Muscle of arm (tissue), 12 donors: Measurements from ENCODE around the gene ADAR. TPM values are rescaled to one million over a fixed set of nuclear protein-coding genes. Genes with fewer than 3 reads are reported as not detected.

Source experiments
- DNase-seq: peaks from one replicate; pipeline ENCODE4 v3.0.0-alpha.2; 2013
- polyA plus RNA-seq, 12 donors: library from polyadenylated mRNA; unstranded; fragments of 120-200 nt; gene quantifications; one replicate each; pipeline ENCODE4 v1.2.1, GENCODE V29; 2013; ENCODE audit not compliant: insufficient read length in 12 of 12

ADAR gene
- polyA plus RNA-seq, 12 donors: 40.0 to 249 (median 53.3) TPM

DNA sequence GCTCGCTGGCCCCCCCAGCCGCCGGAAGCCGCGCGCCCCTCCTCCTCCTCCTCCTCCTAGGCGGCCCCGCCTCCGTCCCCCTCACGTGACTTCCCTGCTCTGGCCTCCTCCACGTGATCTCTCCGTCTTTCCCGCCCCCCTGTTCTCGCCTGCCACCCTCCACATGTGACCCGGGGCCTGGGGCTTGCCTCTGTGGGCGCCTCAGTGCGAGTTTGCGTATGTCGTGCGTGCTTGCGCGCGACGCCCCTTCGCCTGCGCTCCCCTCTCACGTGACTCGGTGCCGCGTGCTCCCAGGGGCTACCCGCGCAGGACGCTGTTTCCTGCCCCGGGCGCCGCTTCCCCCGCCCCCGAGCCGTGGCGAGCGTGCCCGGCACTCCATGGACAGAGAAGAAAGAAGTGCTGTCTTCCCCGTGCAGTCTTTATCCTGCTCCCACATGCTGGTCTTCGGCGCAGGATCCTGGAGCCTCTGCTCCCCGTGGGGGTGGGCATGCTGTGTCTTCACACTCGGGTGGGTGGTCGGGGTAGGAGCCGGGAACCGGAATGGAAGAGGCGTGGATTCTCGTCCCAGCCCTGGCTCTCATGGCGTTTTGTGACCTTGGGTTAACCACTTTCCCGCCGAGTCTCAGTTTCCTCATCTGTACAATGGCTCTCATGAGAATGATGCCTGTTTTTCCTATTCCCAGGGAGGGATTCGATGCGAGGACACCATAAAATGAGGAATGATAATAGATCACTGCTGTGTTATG lies 49.1 kb downstream of the ADAR start:
- peak; percentile 99 for DNase-seq

DNA sequence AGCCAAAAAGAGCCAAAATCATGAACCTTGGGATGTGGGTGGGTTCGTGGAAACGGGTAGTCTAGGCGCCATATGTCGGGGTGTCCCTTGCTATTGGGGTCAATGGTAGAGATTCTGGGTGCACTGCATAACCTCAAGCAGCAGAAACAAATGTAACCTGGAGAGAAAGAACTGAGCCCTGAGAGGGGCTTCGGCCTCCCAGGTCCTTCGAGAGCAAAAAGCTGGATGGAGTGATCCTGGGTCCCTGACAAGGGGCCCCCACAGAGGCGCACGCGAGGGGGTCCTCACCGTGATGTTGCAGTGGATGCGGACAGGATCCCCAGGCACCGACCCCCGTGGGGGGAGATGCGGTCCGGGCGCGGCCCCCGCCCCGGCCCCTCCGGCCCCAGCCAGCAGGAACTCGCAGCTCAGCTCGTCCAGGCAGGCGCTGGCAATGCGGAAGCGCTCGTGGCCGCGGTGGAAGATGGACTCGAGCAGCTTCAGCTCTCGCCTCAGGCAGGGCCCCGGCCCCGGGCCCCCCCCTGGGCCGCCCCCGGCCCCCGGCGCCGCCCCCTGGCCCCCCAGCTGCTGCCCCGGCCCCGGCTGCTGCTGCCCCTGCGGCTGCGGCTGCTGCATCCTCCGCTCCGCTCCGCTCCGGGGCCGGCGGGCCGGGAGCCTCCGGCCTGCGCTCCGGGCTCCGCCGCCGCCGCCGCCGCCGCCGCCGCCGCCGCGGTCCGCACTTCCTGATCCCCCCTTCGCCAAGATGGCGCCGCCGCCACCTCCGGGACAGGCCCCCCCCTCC lies 49.9 kb downstream of the ADAR start, which contains the start of gene UBE2Q1:
Gene UBE2Q1 (minus strand): TSS at position 724 of the 781 bp plus-strand sequence. CDS start 109 bp downstream, at position 615.
- peak; percentile 28 for DNase-seq

DNA sequence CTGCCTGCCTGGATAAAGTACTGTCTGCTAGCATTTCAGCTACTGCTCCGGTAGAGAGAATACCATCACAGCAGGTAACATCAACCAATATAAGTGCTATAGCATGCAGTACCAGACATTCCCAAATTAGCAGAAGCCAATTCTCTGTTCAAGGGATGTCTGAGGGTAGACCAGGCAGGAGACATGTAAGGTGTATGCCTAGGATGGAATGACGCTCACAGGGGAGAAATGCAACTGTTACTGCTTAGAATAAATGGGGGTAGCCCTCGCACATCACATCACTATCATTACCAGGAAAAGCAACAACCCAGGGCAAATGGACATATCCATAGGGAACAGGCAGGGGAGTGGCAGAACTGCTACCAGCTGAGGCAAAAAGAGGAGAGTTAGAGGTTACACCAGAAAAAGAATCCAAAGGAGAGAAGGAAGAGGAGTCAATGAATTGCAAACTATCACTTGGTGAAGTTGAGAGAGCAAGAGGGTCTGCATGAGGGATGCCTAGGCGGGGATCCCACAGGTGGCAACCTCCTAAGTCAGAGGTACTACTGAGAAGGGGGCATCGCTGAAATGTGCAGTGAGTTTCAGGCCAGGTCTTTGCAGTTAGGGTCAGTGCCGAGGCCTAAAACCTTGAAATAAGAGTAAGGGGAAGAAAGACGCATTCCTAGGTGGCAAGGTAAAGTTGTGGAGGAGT lies 50.6 kb downstream of the ADAR start:
- no peak for DNase-seq

DNA sequence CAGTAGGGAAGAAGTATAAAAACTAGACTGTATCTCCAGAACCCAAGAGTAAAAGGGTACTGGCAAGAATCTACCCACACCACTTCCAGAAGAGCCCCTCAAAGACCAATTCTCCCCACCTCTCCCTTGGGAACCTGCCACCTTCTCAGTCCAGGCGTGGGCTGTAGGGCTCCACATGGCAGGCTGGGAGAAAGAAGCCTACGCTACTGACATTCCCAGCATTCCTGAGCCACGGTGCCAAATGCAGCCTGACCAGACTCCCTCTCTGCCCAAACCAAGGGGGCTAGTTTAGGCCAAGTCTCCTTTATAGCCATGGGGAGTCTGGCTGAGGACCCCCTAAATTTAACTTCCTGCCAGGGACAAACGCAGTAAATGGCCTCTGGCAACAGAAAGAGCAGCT lies 51.6 kb downstream of the ADAR start:
- DNase-seq: no peak

DNA sequence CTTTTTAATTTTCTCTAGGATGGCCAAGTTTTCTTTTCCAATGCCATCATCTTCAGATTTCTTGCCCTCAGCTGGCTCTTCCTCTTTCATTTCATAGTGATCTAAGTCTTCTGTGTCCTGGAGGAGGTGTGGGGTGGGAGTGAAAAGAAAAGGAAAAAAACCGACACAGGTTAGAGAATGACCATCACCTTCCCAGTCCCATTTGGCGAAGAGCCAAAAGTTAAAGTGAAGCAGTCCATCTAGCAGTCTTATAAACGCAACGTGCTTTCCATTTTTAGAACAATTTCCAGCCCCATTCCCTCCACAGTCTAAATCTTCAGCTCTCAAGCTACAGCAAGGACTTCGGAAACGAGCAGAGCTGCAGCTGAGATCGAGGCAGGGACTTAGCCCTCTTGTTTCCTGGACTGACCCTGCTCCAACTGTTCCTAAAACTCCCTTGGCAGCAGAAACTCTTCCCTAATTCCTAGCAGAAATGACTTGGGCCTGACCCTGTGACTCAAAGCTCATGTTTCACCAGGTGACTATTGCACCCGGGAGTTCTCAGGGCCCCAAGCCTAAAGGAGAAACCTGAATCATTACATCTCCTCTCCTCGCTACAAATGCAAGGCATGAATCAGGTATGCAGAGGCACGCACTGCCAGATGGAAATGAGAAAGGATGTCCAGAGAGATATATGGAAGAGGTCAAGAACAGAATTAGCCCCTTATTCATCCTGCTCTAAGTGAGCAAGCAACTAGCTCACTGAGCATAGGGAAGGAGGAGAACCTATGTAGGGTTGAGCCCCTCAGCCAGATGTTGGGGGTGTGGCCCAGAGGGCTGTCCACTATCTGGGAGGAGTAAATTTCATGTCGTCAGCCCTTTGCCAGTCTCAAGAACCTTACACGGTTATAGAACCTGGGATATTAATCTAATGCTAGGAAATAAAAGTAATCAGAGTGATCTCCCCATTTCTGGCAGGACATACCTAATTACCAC lies 54.6 kb downstream of the ADAR start:
- DNase-seq: no peak

DNA sequence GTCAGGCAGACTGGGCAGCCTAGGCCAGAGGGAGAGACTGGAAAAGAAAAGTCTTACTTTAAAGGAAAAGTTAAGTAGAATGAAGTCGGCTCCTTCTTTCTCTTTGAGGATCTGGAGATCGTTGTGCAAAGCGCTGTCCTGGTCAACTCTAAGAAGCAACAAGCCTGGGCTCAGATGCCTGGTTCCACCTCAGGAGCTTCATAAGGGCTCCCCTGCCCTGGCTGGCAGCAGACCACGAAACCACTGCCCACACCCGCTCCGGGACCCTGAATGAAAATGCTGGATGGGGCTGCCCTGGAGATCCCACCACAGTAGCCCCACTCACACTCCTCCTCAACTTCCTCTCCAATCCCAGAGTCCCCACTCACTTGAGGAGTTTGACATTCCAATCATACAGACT lies 56.0 kb downstream of the ADAR start:
- no peak for DNase-seq

DNA sequence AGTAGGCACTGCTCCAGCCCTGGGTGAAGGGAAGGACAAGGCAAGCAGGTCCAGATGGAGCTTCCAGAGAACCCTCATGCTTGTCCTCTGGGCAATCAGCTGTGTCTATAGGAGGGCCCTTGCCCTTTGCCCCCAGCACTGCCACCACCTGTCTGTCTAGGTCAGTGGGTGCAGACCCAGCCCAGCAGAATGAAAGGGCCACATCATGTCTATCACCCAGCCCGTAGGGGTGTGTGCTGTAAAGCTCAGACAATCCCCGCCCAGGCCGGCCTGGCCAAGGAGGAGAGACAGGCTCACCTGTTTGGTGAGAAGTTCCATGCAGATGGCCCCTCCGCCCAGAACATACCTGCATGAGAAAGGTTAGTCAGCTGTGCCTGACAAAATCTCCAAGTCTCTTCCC lies 56.5 kb downstream of the ADAR start:
- no peak for DNase-seq

DNA sequence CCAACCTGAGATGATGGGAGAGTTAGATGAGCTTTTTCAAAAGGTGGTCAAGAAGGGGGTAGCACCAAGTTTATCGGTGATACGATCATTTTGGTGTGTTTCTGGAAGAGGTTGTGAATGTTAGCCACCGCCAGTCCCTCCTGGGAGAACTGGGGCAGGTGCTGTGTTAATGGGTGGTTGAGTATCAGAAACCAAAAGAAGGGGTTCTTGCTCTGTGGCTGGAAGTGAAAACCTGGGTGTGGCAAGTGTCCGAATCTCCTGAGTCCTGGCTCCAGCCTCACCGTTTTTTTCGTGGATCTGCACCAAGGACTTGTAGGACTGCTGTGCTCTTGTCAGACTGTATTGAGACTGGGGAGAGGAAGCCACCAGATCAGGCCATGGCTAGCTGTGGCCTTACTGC lies 57.3 kb downstream of the ADAR start:
- no peak for DNase-seq

DNA sequence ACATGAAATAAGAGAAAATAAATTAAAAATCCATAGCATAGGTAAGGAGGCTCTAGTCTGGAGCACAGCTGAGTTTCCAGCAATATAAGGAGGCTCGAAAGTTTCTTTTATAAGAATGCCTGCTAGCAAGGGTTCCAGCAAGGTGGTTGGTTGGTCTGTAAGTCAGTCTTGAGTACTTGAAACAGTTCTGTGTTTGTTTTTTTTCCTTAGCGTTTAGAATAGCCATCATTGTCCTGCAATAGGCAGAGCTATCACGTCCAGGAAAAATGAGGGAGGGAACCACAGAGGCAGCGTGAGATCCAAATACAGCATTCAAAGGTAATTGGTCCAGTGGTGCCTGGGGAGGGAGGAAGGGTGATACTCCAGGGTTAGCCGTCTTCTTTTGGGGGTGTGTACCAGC lies 57.9 kb downstream of the ADAR start:
- DNase-seq: no peak

DNA sequence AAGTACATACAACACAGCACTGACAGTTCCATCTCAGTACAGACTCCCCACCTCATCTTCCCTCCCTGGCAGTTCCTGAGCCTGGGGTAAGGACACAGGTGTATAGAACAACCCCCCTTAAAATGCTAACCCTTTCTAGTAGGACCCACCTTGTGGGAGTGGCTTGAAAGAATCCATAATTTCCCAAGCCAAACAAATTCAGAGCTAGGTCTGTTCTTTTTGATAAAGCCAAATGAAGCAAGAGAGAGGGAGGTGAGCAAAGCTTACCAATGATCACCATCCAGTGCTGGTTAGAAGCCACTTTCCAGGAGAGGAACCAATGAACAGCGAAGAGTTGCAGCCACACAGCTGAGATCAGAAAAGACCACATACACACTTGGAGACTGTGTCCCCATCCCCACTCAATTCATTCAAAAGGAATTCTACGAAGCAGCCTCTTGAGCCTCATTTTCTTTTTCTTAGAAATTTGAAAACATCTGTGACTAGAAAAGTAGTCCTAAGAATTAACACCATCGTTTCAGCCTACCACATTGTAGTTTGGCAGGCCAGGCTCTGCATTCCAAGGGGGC lies 58.7 kb downstream of the ADAR start:
- no peak for DNase-seq

DNA sequence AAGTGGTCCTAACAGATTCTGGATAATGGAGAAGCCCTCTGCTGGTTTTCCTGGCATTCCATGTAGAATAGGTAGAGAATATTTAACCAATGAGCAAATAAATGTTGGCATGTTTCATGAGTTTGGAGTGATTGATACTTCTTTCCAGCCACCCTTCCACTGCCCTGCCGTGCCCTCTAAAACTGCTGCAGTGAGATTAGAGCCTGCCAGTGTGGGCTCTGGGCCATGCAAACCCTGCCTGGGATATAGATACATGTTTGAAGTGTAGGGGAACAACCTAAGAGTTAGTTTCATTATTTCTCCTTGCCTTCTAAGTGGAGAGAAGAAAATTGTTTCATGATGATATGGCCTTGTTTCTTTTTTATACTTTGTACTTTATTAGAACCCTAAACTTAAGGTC lies 60.0 kb downstream of the ADAR start:
- DNase-seq: no peak

DNA sequence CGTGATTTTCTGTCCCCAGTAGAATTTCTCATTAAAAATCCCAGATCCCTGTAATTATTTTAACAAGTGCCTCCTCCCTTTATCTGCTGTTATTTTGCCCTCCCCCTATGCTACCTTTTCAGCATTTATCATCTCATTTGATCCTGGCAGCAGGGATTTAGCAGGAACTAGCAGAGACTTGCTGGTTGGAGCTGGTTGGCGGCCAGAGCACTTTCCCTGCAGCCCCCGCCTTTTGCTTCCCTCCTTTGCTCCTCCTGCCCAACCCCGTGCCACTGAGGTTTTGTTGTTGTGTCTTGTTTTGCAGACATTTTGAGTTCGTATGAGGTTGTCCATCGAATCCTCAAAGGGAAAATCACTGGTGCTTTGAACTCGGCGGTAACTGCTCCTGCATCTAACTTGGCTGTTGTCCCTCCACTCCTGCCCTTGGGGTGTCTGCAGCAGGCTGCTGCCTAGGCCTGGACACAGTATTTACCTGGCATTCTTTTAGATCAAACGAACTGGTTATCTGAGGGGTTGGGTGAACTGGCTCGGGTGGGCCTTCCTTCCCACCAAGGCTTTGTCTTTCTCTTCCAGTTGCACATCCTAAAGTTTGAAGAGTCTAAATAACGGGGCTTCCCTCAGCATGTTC lies 60.8 kb downstream of the ADAR start:
- no peak for DNase-seq

DNA sequence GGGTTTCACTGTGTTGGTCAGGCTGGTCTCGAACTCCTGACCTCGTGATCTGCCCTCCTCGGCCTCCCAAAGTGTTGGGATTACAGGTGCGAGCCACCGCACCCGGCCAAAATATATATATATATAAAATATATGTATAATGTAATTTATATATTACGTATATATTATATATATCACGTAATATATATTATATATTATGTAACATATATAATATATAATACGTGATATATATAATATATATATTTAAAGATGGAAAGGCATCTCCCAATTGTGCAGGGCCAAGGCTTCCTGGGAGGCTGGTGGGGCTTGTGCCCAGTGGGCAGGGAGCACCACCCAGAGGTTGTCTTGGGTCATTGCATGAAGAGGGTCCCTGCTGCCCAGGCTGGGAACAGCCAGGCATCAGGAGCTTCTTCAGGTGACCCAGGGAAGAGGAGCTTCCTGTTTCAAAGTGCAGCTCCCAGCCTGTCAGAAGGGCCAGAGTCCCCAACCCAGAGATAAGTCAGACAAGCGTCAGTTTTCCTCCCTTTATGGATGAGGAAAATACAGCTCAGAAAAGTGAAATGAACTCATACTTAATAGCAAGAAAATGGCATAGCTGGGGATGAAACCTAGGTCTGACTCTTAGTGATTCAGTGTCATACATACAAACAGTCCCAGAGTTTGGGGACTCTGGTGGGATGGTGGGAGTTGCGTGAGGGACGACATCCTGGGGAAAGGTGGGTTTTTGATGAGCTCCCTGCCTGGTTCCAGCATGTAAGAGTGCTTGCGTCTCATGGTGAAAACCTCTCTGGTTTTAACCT lies 61.5 kb downstream of the ADAR start:
- DNase-seq: no peak

DNA sequence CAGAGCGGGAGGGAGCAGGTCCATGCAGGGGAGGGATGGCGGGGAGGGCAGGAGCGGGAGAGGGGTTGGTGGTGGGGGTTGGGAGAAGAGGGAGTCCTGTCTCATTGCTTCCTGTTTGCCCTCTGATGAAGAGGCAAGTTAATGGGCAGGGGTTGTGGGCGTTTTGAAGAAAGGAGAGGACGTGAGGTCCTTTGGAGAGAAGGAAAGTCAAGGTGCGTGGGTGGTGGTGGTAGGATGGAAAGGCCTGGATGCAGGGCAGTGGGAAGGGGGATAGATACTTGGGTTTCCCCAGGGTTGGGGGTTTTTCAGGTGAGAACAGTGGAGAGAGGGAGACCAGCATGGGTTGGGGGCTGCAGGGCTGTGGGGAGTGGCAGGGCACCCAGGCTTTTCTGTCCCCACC lies 66.8 kb downstream of the ADAR start:
- no peak for DNase-seq

DNA sequence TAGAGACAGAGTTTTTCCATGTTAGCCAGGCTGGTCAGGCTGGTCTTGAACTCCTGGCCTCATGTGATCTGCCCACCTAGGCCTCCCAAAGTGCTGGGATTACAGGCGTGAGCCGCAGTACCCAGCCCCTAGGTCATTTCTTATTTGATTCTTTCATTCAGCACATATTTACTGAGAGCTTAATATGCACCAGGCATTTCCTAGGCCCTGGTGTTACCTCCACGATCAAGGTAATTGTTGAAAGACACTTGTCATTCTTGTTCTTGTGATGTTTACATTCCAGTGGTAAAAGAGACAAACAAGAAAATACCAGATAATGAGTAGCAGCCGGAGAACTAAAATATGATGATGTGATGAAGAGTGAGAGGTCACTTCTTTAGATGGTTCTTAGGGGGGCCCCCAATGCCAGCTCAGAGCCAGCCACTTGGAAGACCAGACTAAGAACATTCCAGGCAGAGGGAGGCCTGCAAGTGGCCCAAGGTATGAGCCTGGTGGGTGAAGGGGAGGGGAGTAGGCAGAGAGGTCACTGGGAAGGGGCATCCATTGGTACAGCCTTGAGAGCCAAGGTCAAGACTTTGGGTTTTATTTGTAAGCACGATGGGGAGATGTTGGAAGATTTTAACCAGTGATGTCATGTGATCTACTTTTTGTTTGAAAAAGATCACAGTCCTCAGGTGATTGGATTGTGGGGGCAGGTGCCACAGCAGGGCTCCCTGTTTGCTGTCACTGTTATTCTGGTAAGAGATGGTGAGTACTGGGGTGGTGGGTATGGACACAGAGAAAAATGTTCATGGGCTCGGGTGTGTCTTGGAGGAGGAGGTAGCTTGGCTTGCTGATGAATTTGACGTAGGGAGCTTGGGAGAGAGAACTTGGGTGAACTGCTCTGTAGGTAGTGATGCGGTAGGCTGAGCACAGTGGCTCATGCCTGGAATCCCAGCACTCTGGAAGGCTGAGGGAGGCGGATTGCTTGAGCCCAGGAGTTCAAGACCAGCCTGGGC lies 68.2 kb downstream of the ADAR start:
- DNase-seq: no peak

DNA sequence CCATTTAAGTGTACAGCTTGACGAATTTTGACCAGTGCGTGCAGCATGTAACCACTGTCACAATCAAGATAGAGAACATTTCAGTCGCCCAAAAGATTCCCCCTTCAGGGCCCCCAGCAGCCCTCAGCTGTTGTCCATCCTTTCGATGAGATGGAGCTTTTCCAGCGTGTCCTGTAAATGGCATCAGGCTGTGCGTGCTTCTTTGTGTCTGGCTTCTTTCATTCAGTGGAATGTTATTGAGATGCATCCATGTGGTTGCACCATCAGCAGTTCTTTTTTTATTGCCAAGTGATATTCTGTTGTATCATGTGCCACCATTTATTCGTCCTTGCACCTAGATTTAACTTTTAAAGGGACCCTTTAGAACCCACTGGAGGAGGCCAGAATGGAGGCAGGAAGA lies 71.4 kb downstream of the ADAR start:
- no peak for DNase-seq

DNA sequence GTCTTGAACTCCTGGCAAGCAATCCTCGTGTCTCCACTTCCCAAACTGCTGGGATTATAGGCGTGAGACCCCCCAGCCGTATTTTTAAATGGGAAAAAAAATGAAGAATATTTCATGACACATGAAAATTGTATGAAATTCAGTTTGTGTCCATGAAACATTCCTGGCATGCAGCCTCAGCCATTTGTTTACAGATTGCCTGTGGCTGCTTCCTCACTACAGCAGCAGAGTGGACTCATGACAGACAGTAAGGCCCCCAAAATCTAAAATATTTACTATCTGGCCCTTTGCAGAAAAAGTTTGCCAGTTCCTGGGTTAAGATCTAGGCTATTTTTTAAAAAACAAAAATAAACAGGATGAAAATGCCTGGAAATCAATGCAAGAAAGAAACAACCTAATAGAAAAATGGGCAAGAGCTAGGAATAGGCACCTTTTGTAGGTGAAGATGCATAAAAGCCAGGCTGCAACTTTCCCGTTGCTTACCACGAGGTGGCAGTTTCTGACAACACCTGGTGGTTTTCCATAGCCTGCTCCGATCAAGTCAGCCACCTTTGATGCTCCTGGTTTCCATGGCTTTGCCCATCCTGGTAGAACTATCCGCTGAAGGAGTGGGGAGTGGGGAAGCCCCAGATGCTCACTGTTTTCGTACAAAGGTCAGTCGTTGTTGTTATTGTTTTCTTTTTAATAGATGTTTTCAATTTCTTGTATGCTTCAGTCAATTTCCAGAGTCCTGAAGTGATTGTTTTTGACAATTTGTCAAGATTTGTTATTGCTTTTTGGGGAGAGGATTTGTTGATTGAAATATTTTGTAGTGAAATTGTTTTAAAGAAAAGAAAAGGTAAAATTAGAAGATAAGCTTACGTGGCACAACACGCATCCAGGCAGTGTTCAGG lies 73.8 kb downstream of the ADAR start:
- no peak for DNase-seq
